IPS-18a (cell line): ENCODE results near the gene PACS1.

ENCODE experiments used
- H3K27ac ChIP-seq: one replicate; pipeline ENCODE4 v1.5.1; 2013; ENCODE audit warnings: low read length
- H3K27me3 ChIP-seq: one replicate; pipeline ENCODE4 v1.6.1; 2013; ENCODE audit warnings: mild to moderate bottlenecking, low read length; ENCODE audit not compliant: control insufficient read depth, insufficient read depth
- H3K36me3 ChIP-seq: one replicate; pipeline ENCODE4 v1.6.1; 2013; ENCODE audit warnings: low read depth, low read length; ENCODE audit not compliant: control insufficient read depth
- H3K4me1 ChIP-seq: one replicate; pipeline ENCODE4 v1.6.1; 2013; ENCODE audit warnings: low read depth, low read length; ENCODE audit not compliant: control insufficient read depth
- H3K4me3 ChIP-seq: one replicate; pipeline ENCODE4 v1.5.1; 2013; ENCODE audit warnings: low read length
- H3K9ac ChIP-seq: one replicate; pipeline ENCODE4 v1.6.1; 2013; ENCODE audit warnings: mild to moderate bottlenecking, low read length, moderate library complexity
- H3K9me3 ChIP-seq: one replicate; pipeline ENCODE4 v1.6.1; 2013; ENCODE audit warnings: low read depth, low read length; ENCODE audit not compliant: control insufficient read depth

PACS1 gene

DNA sequence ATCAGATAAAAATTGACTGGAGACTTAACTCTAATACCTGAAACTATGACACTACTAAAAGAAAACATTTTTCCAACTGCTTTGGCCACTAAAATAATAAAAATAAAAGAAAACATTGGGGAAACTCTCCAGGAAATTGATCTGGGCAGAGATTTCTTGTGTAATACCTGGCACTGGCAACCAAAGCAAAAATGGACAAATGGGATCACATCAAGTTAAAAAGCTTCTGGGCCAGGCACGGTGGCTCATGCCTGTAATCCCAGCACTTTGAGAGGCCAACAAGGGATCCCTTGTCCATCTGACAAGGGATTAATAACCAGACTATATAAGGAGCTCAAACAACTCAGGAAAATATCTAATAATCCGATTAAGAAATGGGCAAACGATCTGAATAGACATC lies 133.8 kb downstream of the PACS1 start:
- Histone ChIP-seq H3K9ac (no peak overlapping the region), H3K4me1 (no peaks in the 10 kb centered on the region), H3K27me3 (no peaks in the 10 kb centered on the region), H3K4me3 (no peak overlapping the region), H3K27ac (no peak overlapping the region), H3K36me3 (no peaks in the 10 kb centered on the region), H3K9me3 (no peaks in the 10 kb centered on the region)

DNA sequence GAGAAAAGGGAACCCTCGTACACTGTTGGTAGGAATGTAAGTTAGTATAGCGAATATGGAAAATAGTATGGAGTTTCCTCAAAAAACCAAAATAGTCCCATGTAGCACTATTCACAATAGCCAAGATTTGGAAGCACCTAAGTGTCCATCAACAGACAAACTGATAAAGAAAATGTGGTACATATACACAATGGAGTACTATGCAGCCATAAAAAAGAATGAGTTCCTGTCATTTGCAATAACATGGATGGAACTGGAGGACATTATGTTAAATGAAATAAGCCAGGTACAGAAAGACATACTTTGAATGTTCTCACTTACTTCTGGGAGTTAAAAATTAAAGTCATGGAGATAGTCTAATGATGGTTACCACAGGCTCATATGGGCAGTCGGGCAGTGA lies 134.3 kb downstream of the PACS1 start:
- H3K4me1 ChIP-seq, result no peaks in the 10 kb centered on the region
- no peak overlapping the region for H3K9ac ChIP-seq
- no peak overlapping the region for H3K27ac ChIP-seq

DNA sequence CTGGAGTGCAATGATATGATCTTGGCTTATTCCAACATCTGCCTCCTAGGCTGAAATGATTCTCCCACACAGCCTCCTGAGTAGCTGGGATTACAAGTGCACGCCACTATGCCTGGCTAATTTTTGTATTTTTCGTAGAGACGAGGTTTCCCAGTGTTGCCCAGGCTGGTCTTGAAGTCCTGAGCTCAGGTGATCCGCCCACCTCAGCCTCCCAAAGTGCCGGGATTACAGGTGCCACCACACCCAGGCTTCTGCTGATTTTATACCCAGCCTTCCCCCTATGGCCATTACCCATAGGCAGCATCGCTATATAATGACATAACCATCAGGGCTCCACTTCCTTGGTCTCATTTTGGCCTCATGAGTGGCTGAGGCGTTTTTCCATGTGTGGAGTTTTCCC lies 137.7 kb downstream of the PACS1 start:
- Histone ChIP-seq H3K4me1 (no peaks in the 10 kb centered on the region), H3K36me3 (no peaks in the 10 kb centered on the region), H3K27ac (no peak overlapping the region), H3K27me3 (no peaks in the 10 kb centered on the region), H3K9me3 (no peaks in the 10 kb centered on the region), H3K4me3 (no peak overlapping the region), H3K9ac (no peak overlapping the region)

More for the DNA sequence above, 134.3 kb downstream of the PACS1 start:
- H3K9me3 ChIP-seq, result no peaks in the 10 kb centered on the region
- no peak overlapping the region for H3K4me3 ChIP-seq
- no peaks in the 10 kb centered on the region for H3K36me3 ChIP-seq
- H3K27me3 ChIP-seq, result no peaks in the 10 kb centered on the region

GRCh38 chr11:66211100-66211499 lies 141.0 kb downstream of the PACS1 start:
- Histone ChIP-seq H3K27me3 (no peaks in the 10 kb centered on the region), H3K4me1 (no peaks in the 10 kb centered on the region), H3K9me3 (no peaks in the 10 kb centered on the region), H3K4me3 (no peak overlapping the region), H3K9ac (no peak overlapping the region), H3K36me3 (no peaks in the 10 kb centered on the region), H3K27ac (no peak overlapping the region)

DNA sequence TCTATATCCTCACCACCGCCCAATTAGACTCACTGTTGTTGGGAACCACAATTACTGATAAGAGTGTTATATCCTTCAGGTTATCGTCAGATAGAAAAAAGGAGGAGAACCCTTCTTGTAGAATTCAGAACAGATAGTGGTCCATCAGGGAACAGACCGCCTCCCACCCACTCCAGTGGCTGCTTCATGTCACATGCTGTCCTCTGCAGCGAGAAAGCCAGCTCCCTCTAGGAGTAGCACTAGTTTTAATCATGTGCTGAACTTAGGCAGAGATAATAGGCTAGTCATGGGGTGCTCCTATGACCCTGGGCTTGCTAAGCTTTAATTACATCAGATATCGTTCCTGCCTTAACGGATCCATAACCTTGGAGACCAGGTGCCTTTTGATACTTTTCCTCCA lies 146.8 kb downstream of the PACS1 start:
- Histone ChIP-seq H3K4me3 (no peak overlapping the region), H3K36me3 (no peaks in the 10 kb centered on the region), H3K9me3 (no peaks in the 10 kb centered on the region), H3K27ac (no peak overlapping the region), H3K4me1 (no peaks in the 10 kb centered on the region), H3K9ac (no peak overlapping the region), H3K27me3 (no peaks in the 10 kb centered on the region)

DNA sequence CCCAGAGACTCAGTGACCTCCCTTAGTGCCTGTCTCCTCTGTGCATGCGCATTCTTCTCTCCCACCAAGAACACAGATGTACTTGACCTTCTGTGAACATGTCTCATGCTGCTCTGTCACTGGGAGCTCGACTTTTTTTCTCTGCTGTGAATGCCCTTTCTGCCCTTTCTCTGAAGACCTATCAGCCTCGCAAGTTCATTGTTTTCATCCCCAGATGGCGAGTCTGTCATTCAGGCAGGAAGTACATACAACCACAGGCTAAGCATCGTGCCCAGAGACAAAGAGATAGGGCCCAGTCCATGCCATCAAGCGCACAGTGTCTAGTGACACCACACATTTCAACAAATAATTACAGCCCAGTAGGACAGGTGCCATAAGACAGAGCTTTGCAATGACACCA lies 148.0 kb downstream of the PACS1 start:
- no peaks in the 10 kb centered on the region for H3K9me3 ChIP-seq
- H3K36me3 ChIP-seq, result no peaks in the 10 kb centered on the region
- H3K4me1 ChIP-seq, result no peaks in the 10 kb centered on the region
- H3K4me3 ChIP-seq, result no peak overlapping the region
- H3K27me3 ChIP-seq, result no peaks in the 10 kb centered on the region
- no peak overlapping the region for H3K9ac ChIP-seq
- no peak overlapping the region for H3K27ac ChIP-seq

GRCh38 chr11:66218846-66219620 lies 149.0 kb downstream of the PACS1 start:
- H3K27ac ChIP-seq, result no peak overlapping the region
- H3K9me3 ChIP-seq, result no peaks in the 10 kb centered on the region
- H3K27me3 ChIP-seq, result no peaks in the 10 kb centered on the region
- no peak overlapping the region for H3K4me3 ChIP-seq
- no peak overlapping the region for H3K9ac ChIP-seq
- no peaks in the 10 kb centered on the region for H3K4me1 ChIP-seq
- no peaks in the 10 kb centered on the region for H3K36me3 ChIP-seq

- no peak overlapping the region for H3K9ac ChIP-seq
- no peaks in the 10 kb centered on the region for H3K4me1 ChIP-seq
- no peaks in the 10 kb centered on the region for H3K36me3 ChIP-seq
Observed at GRCh38 chr11:66219846-66220565, 149.9 kb downstream of the PACS1 start.

GRCh38 chr11:66220566-66220935 lies 150.5 kb downstream of the PACS1 start:
- Histone ChIP-seq H3K4me3 (no peak overlapping the region), H3K27ac (no peak overlapping the region), H3K36me3 (no peaks in the 10 kb centered on the region), H3K4me1 (no peaks in the 10 kb centered on the region), H3K27me3 (no peaks in the 10 kb centered on the region), H3K9me3 (no peaks in the 10 kb centered on the region), H3K9ac (no peak overlapping the region)

More at GRCh38 chr11:66219846-66220565, 149.9 kb downstream of the PACS1 start:
- Histone ChIP-seq H3K4me3 (no peak overlapping the region), H3K9me3 (no peaks in the 10 kb centered on the region), H3K27ac (no peak overlapping the region), H3K27me3 (no peaks in the 10 kb centered on the region)

- Histone ChIP-seq H3K27me3 (no peaks in the 10 kb centered on the region), H3K4me3 (no peak overlapping the region), H3K9me3 (no peaks in the 10 kb centered on the region), H3K4me1 (no peaks in the 10 kb centered on the region), H3K27ac (no peak overlapping the region), H3K36me3 (no peaks in the 10 kb centered on the region), H3K9ac (no peak overlapping the region)
Observed at GRCh38 chr11:66221012-66221411, 150.9 kb downstream of the PACS1 start.

GRCh38 chr11:66221726-66222236 lies 151.7 kb downstream of the PACS1 start:
- no peak overlapping the region for H3K27ac ChIP-seq
- H3K36me3 ChIP-seq, result no peaks in the 10 kb centered on the region
- no peaks in the 10 kb centered on the region for H3K4me1 ChIP-seq
- no peaks in the 10 kb centered on the region for H3K27me3 ChIP-seq
- H3K9me3 ChIP-seq, result no peaks in the 10 kb centered on the region
- no peak overlapping the region for H3K9ac ChIP-seq
- H3K4me3 ChIP-seq, result no peak overlapping the region
